PC-9 (cell line): ENCODE measurements around the gene RPS10.

ENCODE experiments used
- CTCF ChIP-seq: fragments of 200-600 bp; sonication (generic); conservative IDR thresholded peaks from 2 replicates; pipeline ENCODE4 v1.6.1; 2017; ENCODE audit warnings: mixed run types, antibody characterized with exemption, mild to moderate bottlenecking, moderate library complexity
- EZH2 ChIP-seq: fragments of 200-600 bp; sonication (generic); IDR thresholded peaks from 2 replicates; pipeline ENCODE4 v1.8.0; 2017; ENCODE audit warnings: antibody characterized with exemption, low read depth

- TF ChIP-seq CTCF: no peak
- TF ChIP-seq EZH2: no peak
Measured at GRCh38 chr6:34391786-34392496, 33.9 kb downstream of the RPS10 start.
